GM19324 (cell line): Measurements from ENCODE around the gene RBMS3.

Experiments
- ATAC-seq: cut with Tn5 transposase; IDR thresholded peaks from one replicate; pipeline ENCODE4 v1.9.1; 2021; ENCODE audit warnings: mild to moderate bottlenecking, moderate library complexity; ENCODE audit not compliant: unreplicated experiment, low FRiP score

The RBMS3 gene

DNA sequence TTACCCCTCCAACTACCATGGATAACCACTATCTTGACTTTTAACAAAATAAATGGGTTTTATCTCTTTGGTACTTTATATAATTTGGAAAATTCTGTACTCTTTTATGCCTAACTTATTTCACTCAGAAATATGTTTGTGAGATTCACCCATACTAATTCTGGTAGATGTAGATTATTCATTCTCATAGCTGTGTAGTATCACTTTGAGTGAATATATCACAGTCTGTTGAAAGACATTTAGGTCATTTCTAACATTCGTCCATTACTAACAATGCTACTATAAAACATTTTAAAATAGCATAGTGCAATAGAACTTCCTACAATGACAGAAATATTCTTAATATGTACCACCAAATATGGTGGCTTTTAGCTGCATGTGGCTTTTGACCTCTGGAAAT, 542.4 kb downstream of the RBMS3 start:
- no peak for ATAC-seq

DNA sequence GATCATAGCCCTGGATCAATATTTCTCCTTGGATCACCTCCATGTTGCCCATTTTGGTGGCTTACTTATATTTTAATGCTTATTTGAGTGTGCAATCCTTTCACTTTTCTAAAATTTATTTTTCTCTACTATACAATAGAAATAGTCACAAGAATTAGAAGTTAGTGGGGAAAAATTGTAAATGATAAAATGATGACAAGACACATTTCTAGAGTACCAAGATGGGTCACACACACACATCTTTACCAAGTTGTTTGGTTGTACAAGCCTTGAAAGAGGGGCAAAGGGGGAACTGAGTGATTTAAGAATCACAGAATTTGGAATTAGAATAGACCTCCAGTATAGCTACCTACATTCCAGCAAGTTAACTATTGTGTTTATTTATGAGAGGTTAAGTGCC, 545.8 kb downstream of the RBMS3 start:
- ATAC-seq = no peak

DNA sequence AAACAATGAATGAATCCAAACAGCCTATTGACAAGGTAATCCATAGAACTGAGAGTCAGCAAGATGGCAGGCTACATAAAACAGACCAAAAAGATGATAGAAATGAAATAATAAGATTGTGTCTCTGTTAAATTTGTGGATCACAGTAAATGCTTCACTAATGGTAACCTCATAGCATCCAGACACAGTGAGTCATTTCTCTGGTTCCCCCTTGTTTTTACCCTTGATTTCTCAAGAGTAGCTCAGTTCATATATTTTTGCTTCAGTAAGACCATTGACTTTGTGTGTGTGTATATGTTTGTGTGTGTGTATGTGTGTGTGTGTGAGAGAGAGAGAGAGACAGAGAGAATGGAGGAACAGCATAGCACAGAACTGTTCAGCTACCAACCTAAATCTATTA, 546.9 kb downstream of the RBMS3 start:
- no peak for ATAC-seq

DNA sequence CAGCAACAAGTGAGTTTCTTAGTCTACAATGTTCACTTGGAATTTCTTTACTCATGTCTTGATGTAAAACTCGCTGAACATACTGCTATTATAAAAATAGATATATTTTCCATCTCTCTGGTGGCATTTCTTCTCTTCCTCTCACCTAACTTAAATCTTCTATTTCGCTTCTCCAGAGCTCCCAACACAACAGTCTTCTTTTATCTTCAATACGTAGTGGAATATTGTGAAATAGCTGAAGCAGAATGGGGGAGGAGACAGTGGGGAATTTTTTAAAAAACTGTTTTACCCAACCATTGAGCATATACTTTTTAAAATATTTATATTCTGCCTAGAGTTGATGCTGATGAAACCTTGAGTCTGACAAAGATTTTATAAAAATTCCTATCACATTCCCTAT, 548.5 kb downstream of the RBMS3 start:
- ATAC-seq = no peak

DNA sequence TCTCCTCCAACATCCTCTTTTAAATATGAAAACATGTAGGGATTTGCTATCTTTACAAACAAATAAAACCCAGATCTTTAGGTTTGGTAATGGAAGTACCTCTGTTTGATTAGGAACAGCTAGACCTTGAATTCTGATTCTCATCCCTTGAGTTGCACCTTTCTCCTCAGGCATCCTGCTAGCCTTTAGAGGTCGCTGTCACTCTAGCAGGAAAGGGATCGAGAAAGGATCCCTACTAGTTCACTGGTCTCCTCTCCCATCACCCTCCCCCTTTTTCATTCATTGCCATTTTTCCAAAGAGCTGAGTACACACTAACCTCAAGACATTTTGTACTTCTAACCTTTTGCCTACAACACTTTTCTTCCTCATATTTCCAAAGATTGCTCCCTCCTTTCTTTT, 569.8 kb downstream of the RBMS3 start:
- ATAC-seq = no peak

DNA sequence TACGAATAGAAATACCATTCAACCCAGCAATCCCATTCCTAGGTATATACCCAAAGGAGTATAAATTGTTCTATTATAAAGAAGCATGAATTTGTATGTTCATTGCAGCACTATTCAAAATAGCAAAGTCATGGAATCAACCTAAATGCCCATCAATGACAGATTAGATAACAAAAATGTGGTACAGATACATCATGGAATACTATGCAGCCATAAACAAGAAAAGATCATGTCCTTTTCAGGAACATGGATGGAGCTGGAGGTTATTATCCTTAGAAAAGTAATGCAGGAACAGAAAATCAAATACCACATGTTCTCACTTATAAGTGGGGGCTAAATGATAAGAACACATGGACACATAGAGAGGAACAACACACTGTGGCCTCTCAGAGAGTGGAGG, 571.9 kb downstream of the RBMS3 start:
- no peak for ATAC-seq

DNA sequence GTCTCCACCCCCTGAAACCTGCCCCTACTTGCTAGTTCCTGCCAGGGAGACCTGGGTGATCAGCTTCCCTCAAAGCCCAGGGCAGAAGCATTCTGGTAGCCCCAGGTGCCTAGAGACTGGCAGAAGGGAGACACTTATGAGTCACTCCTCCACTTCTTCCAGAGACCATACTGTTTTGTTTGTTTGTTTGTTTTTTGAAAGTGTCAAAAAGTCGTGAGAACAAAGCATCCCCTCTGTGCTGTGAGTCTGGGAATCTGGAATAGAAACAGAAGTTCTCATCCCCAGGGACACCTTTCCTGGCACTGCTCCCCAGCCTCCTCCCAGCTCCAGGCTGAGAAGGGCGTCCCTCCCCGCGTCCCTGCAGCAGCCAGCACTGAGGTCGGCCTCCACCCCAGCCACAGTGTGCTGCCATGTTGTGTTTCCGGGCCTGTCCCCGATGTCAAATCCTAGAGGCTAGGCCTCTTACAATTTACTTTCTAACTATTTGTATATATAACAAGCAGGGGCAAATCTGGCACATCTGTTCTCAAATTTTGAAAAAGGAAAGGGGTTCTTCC, 573.0 kb downstream of the RBMS3 start:
- ATAC-seq = no peak

DNA sequence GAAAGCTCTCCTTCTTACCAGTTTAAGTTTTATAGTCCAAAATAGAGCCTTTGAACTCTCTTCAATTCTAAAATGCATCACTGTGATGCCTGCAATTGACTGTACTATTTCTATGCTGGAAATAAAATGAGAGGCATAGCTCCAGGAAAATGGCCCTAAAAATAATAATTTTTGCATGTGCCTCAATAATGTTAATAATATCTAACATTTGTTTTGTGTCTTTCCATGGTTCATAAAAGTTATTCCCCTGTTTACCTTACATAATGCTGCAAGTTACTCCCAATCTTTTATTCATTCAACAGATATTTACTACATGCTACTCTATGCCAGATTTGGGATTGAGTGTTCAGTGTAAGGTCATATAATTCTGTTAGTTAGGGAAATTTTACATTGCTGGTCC, 574.0 kb downstream of the RBMS3 start:
- ATAC-seq = no peak

DNA sequence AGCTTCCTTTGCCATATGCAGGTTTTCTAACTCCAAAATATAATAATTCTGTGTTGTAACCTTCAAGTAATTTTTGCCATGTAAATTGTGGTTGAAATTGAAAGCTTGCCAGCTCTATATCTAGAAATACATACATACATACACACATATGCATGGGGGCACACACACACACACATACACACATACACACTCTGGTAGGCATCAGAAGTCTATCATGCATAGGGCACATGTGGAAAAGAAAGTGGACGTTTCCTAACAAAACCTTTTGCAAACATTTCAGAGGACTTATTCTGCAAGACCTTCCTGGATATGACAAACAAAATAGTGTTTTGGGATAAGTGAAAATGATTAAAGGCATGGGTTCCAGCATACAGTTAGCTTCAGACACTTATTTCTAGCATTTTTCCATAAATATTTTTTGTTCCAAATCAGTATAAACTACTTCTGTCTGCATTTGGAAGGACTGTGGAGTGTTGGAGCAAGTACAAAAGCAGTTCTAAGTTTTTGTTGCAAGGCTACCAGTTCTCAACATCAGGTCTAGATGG, 578.9 kb downstream of the RBMS3 start:
- no peak for ATAC-seq

DNA sequence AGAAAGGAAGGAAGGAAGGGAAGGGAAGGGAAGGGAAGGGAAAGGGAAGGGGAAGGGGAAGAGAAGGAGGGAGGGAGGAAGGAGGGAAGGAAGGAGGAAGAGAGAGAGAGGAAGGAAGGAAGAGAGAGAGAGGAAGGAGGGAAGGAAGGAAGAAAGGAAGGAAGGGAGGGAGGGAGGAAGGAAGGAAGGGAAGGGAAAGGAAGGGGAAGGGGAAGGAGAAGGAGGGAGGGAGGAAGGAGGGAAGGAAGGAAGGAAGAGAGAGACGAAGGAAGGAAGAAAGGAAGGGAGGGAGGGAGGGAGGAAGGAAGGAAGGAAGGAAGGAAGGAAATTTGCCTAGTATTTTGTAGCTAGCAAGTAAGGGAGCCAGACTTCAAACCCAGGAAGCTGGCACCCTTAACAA, 583.9 kb downstream of the RBMS3 start:
- ATAC-seq = no peak

DNA sequence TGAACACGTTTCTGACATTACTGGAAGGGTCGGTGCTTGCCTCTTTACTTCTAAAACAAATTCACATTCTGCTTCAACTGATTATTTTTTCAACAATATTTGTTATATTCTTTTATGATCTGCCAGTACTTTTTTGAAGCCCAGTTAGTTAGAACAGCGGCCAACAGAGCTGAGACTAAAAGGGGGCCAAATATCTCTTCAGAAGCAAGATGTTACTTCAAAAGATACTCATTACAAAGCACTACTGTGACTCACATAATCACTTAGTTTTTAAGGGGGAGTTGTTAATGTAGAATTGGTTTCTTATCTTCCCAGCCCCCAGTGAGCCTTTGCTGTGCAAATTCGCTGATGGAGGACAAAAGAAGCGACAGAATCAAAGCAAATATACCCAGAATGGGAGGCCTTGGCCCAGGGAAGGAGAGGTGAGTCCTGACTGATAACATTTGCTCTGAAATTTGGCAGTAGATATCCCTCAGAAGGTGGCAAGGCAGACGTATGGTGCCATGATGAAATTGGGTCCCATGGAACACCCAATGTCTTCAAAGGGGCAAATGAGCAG, 587.8 kb downstream of the RBMS3 start:
- ATAC-seq = no peak

DNA sequence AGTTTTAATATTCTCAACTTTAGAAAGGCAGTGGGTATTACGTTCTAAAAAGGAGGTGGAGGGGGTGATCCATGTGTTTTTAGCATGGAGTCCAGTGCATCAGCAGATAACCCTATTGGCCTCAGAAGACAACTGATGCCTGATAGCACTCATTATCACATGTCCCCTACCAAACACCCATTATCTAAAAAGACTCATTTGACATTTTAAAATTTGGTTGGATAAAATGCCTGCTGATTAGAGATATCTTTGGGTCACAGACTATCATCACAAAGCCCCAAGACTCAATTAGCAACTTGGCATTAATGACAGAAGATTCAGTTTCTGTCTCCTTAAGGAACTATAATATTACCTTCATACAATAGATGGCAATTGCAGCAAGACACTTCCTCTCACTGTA, 589.3 kb downstream of the RBMS3 start:
- ATAC-seq = no peak

DNA sequence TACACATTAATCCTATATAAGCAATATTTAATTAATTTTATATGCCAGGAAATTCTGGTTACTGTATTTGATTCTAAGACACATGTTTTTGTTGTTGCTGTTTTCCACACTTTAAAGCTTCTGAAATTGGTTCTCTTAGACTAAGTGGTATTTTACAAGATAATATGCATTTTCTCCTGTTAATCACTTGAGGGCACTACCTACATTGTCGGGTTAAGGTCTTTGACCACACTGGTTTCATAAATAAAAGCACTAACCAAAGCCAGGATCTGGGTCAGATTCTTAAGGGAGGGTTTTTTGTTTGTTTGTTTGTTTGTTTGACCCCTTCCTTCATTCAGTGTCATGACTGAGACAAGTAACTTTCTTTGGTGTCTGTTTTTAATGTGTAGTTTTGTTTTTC, 590.2 kb downstream of the RBMS3 start:
- no peak for ATAC-seq

DNA sequence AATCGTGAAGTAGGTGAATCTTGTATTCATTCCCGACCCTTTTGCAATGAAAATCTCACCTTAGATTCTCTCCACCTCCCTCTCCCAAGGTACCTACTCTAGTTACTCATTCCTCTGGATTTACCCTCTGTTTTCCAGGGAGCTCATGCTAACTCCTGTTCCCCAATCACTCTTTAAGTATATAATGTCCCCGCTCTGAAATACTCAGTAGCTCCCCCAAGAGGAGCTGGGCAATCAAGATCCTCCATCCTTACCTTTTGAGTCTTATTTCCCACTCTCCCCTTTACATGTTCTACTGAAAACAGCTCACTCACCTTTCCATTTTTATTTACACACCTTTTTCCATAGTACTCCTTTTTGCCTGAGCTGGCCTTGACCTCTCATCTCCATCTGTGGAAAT, 599.9 kb downstream of the RBMS3 start:
- ATAC-seq = no peak

DNA sequence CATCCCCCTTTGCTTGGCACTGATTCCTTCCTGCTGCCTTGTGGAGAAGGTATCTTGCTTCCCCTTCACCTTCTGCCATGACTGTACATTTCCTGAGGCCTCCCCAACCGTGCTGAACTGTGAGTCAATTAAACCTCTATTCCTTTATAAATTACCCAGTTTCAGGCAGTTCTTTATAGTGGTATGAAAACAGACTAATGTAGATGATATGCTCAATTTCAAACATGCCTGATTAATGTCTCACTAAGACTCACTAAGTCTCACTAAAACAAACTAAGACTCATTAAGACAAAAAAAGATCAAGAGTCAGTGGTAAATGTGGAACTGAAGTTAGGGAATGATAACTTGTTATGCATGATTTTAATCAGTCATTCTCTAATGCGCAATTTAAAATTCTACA, 606.6 kb downstream of the RBMS3 start:
- no peak for ATAC-seq

DNA sequence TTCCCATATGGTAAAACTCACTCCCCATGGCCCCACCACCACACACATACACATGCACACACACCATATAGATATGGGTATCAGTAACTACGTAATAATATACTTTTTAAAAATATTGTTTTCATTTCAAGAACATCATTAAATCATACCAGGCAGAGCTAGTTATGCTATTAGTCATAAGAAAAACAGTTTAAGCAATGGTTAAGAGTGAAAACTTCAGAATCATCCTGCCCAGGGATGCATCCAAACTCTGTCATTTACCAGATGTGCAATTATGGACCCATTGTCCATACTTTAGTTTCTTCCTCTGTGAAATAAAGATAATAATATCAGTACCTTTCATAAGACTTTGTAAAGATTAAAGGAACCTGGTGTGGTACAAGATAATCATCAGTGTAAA, 608.3 kb downstream of the RBMS3 start:
- no peak for ATAC-seq

DNA sequence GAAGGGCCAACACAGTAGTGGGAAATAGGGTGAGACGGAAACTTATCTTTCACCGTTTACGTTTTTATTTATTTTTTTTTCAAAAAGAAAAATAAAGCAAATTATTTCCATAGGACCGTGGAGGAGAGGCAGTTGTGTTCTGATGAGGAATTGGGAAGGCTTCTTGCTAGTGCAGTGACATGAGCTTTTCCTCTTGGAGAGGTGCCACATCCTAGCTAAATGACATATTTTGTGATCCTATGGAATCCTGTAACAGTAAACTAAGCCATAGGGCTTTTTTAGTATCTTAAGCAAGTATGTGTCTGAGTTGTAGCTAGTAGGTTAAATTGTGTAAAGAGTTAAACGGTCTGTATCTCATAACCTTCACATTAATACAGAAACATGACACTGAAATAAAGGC, 609.9 kb downstream of the RBMS3 start:
- ATAC-seq = no peak

DNA sequence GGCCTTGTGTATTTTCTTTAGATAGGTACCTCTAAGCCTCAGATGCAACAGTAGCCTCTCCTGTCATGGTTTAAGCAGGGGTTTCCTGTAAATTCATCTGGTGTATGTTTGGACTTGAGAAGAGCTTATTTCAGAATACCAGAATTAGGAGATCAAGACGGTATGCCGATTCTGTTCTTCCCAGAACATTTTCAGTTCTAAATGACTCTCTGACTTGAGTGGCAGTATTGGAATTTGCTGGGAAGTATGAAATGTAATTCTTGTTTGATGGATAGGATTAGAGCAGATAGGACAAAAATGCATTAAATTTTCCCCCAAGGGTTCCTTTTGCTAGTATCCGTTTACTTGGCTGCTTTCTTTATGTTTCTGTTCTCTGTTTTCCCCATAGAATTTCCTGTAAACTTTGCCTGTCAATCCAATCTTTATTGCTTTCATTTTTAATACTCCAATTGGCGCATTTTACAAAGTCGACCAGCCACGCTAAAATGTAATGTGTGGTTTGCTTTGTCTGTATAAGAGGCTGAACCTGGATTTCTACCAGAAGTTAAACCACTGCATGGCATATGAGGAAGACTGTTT, 612.2 kb downstream of the RBMS3 start:
- no peak for ATAC-seq

DNA sequence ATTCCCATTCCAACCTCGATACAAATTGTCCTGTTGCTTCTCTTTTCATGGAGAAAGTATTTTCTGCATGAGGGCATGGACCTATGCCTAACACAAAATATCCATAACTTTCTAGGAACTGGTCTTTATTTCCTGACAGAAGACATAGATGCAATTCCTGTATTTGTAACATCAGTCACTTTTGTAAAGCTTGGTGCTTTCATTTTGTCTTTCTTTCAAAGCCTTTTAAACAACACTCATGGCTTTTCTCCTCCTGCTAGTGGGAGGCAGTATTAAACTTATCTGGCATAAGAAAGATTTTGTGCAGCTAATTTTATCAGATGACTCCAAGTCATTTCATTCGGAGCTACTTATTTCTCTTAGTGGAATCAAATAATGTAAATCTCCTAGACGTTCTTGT, 616.0 kb downstream of the RBMS3 start:
- no peak for ATAC-seq

DNA sequence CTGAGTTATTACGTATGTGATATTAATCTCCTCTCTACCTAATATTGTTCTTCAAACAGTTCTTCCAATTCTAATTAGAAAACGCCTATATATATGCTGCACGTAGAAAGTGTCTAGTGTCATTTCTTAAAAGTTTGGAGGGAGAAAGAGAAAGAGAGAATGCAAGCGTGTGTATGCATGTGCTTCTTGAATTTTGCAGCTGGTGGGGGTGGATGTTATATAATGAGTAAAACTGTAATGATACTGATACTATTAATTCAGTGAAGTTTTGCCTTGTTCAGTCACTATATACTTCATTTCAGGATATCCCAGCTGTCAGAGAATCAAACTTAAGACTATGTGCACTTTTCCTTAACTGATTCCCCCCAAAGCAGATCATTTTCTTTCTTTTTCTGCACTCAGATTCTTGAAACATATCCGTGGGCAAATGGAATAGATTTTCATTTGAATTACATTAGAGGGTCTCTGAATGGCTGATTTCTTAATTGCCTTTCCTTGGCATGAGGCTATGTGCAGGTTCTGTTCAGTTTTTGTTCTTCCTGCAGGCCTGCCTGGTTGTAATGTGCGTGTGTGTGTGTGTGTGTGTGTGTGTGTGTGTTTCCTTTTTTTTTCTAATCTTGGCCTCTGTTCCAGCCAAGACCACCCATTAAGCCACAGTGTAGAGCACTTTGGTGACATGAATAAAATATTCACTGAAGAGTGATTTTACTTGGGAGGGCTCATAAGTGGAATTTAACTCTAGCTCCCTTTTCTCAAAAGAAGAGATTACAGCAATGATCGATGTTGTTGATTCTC, 617.5 kb downstream of the RBMS3 start:
- no peak for ATAC-seq

DNA sequence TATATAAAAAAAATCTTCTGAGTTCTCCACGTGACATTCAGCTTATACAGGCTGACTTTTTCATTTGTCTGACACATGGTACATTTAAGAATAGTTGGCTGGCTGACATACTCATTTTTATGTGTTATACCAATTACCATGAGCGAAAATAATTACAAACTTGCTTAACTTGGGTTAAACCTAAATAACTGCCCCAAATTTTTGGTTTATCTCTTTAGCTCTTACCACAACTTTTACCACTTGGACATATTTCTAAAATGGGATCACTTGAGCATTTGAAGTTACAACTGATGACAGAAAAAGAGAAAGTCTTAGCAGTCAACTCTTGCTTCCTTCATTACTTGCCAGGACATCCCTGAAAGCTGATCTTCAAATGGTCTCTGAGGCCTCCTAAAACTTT, 618.1 kb downstream of the RBMS3 start:
- ATAC-seq = no peak

DNA sequence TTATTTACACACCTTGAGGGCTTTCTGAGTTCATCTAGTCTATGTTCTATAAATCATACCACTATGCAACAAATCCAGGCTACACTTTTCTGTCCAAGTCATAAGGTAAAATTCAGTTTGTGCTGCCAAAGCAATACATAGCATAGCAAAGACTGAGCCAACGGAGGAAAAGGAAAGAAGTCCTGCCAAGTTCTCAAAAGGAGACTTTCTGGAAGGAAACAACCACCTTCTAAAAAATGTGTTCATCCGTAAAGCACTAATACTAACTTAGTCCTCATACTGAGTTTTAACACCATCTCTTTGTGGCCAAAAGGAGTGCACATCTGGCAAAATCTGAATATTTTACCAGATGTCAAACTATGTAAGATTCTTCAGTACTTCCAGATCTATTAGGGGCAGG, 620.2 kb downstream of the RBMS3 start:
- ATAC-seq = no peak
